Measurements from ENCODE around the gene KIR3DL2.
"Not testable (repeated sequence)": the region's sequence is repeated elsewhere in the genome, so short reads cannot be mapped to it uniquely, and the experiment has no call there.

GRCh38 chr19:54894106-54894505 is 43.9 kb downstream of the KIR3DL2 start:
- not testable (repeated sequence) for TF ChIP-seq CTCF, POLR2AphosphoS5, POLR2A (IDR thresholded peaks at IDR 0.05)

Data from sigmoid colon (tissue), 4 donors.